T-helper 2 cell treated with Interferon-gamma antibody and Interleukin-4, amounts not matched to agents 5 μg/mL and 100 μg/mL, for 36 hours (primary cell): ENCODE data around the gene REEP3.

Experiments used
- DNase-seq: peaks from one replicate; pipeline ENCODE4 v3.0.0; 2021; ENCODE audit warnings: low spot score
- H3K27ac Mint-ChIP-seq: one replicate; pipeline ENCODE4 v1.8.0; 2021; ENCODE audit warnings: mild to moderate bottlenecking, mixed read lengths
- H3K27me3 Mint-ChIP-seq: one replicate; pipeline ENCODE4 v1.8.0; 2021; ENCODE audit warnings: low read depth, mixed read lengths
- H3K36me3 Mint-ChIP-seq: one replicate; pipeline ENCODE4 v1.8.0; 2021; ENCODE audit warnings: low read depth, mixed read lengths
- H3K4me1 Mint-ChIP-seq: one replicate; pipeline ENCODE4 v1.8.0; 2021; ENCODE audit warnings: low read depth, mixed read lengths
- H3K4me3 Mint-ChIP-seq: one replicate; pipeline ENCODE4 v1.8.0; 2022; ENCODE audit warnings: mild to moderate bottlenecking, moderate library complexity, mixed read lengths
- H3K9me3 Mint-ChIP-seq: one replicate; pipeline ENCODE4 v1.8.0; 2021; ENCODE audit warnings: mixed read lengths

Gene REEP3

GRCh38 chr10:63628526-63629362 is 107.5 kb downstream of the REEP3 start:
- no peak for DNase-seq
- H3K9me3 Mint-ChIP-seq = no peaks in the 10 kb centered on the region
- peaks cover 11% of the 10 kb centered on the region for H3K27me3 Mint-ChIP-seq
- H3K4me1 Mint-ChIP-seq = peaks cover 33% of the 10 kb centered on the region
- H3K36me3 Mint-ChIP-seq = no peaks in the 10 kb centered on the region
- H3K27ac Mint-ChIP-seq = peak overlapping the region; percentile 86
- H3K4me3 Mint-ChIP-seq = peak overlapping the region; percentile 89

- no peaks in the 10 kb centered on the region for H3K9me3 Mint-ChIP-seq
- H3K4me1 Mint-ChIP-seq = peaks cover 41% of the 10 kb centered on the region
- H3K27ac Mint-ChIP-seq = peak overlapping the region; percentile 86
- H3K36me3 Mint-ChIP-seq = no peaks in the 10 kb centered on the region
- DNase-seq = peak; percentile 78
- H3K4me3 Mint-ChIP-seq = peak overlapping the region; percentile 89
- H3K27me3 Mint-ChIP-seq = peaks cover 11% of the 10 kb centered on the region
These were observed 108.3 kb downstream of the REEP3 start for GRCh38 chr10:63629363-63630084.

- peak overlapping the region; percentile 92 for H3K4me3 Mint-ChIP-seq
- peak; percentile 76 for DNase-seq
- H3K36me3 Mint-ChIP-seq = no peaks in the 10 kb centered on the region
- H3K4me1 Mint-ChIP-seq = peaks cover 45% of the 10 kb centered on the region
- H3K27me3 Mint-ChIP-seq = peaks cover 18% of the 10 kb centered on the region
- H3K9me3 Mint-ChIP-seq = no peaks in the 10 kb centered on the region
- peak overlapping the region; percentile 86 for H3K27ac Mint-ChIP-seq
These were observed 109.1 kb downstream of the REEP3 start for GRCh38 chr10:63630085-63630930.

GRCh38 chr10:63630931-63631680 is 109.9 kb downstream of the REEP3 start:
- Mint-ChIP-seq H3K4me3 (peak overlapping the region; percentile 92), H3K27me3 (peaks cover 18% of the 10 kb centered on the region), H3K9me3 (no peaks in the 10 kb centered on the region), H3K4me1 (peaks cover 45% of the 10 kb centered on the region), H3K27ac (peak overlapping the region; percentile 77), H3K36me3 (no peaks in the 10 kb centered on the region)
- no peak for DNase-seq

- Mint-ChIP-seq H3K36me3 (no peaks in the 10 kb centered on the region), H3K4me1 (peaks cover 45% of the 10 kb centered on the region), H3K9me3 (no peaks in the 10 kb centered on the region), H3K27me3 (peaks cover 18% of the 10 kb centered on the region), H3K4me3 (no peak overlapping the region), H3K27ac (no peak overlapping the region)
- no peak for DNase-seq
These were observed 110.8 kb downstream of the REEP3 start for GRCh38 chr10:63631991-63632390.

GRCh38 chr10:63633677-63634487 is 112.7 kb downstream of the REEP3 start:
- Mint-ChIP-seq H3K9me3 (no peaks in the 10 kb centered on the region), H3K36me3 (no peaks in the 10 kb centered on the region), H3K27me3 (peaks cover 18% of the 10 kb centered on the region), H3K27ac (no peak overlapping the region), H3K4me1 (peaks cover 30% of the 10 kb centered on the region), H3K4me3 (no peak overlapping the region)
- no peak for DNase-seq

DNA sequence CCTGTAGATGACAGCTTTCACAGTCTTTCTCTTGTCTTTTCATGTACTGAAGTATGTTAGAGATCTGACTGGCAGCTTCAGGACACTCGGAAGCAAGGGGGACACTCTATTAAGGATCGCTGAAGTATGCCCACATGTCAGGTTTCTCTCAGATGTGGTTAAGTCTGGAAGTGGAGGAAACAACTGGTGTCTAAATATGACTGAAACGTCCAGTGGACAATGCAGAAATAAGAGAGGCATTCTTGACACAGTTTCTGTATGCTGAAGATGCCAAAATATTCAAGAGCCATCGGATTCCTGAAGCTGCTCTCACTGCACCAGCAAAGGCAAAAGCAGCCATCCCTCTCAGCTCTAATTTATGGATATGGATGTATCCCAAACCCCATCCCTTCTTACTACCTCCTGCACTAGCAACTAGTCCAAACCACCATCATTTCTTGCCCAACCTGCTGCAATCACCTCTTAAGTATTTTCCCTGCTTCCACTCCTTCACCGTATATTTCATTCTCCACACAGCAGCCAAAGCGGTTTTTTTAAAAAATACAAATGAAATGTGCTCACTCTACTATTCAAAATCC is 113.4 kb downstream of the REEP3 start:
- Mint-ChIP-seq H3K27me3 (peaks cover 18% of the 10 kb centered on the region), H3K27ac (no peak overlapping the region), H3K9me3 (no peaks in the 10 kb centered on the region), H3K4me1 (peaks cover 23% of the 10 kb centered on the region), H3K36me3 (no peaks in the 10 kb centered on the region), H3K4me3 (no peak overlapping the region)
- no peak for DNase-seq

- Mint-ChIP-seq H3K4me1 (peaks cover 14% of the 10 kb centered on the region), H3K9me3 (no peaks in the 10 kb centered on the region), H3K36me3 (no peaks in the 10 kb centered on the region), H3K4me3 (no peak overlapping the region), H3K27ac (no peak overlapping the region), H3K27me3 (peaks cover 16% of the 10 kb centered on the region)
- DNase-seq = no peak
These were observed 115.6 kb downstream of the REEP3 start for GRCh38 chr10:63636812-63637211.

DNA sequence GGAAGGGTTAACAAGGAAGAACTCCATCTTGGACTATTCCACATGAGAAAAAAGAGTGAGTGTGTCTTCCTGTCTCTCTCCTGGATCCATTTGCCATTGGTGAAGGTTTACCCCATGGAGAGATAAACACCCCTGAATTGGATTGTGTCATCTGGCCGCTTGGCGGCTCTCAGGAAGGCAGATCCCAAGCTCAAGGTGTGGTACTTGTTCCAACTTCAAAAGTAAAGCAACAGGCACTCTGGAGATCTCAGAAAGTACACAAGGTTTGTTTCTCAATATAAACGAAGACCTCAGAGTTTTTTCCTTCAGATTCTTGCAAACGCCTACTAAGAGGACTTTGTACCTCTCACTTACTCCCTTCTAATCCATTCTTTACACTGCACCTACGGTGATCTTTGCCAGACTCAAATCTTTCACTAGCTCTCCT is 116.7 kb downstream of the REEP3 start:
- peaks cover 14% of the 10 kb centered on the region for H3K4me1 Mint-ChIP-seq
- no peaks in the 10 kb centered on the region for H3K9me3 Mint-ChIP-seq
- H3K36me3 Mint-ChIP-seq = no peaks in the 10 kb centered on the region
- H3K27ac Mint-ChIP-seq = no peak overlapping the region
- DNase-seq = no peak
- H3K4me3 Mint-ChIP-seq = no peak overlapping the region
- H3K27me3 Mint-ChIP-seq = peaks cover 14% of the 10 kb centered on the region

DNA sequence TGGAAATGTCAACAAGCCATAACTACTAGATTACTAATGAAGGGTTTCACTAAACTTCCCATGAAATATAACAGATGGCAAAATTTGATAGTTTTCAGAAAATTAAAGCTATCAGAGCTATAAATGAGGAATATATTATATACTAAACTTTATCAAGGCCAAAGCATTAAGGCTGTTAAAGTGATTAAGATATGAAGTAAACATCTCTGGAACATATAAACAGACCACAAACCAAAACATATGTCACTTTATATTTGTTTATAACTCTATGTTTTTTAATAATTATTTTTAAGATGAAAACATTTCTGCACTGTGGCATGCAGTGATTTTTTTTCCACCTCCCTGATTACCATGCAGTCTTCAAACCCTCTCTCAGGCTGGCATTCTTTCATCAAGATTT is 120.2 kb downstream of the REEP3 start:
- no peak for DNase-seq
- Mint-ChIP-seq H3K4me1 (no peaks in the 10 kb centered on the region), H3K9me3 (no peaks in the 10 kb centered on the region), H3K4me3 (no peak overlapping the region), H3K27ac (no peak overlapping the region), H3K27me3 (peaks cover 14% of the 10 kb centered on the region), H3K36me3 (no peaks in the 10 kb centered on the region)

DNA sequence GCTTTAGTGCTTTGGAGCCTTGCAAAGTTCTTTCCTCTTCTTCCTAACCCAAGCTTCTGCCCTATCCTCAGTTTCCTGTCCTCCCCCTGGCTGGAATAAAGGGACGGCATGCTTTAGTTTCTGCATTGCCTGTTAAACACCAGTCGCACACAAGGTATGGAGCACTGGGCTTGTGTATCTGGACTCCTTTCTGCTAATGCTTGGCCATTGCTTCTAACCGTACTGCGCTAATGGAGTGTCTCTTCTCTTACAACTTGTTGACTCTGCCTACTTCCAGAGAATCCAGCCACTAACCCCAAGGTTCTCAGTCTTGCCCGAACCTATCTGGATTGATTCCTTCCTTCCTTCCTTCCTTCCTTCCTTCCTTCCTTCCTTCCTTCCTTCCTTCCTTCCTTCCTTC is 120.6 kb downstream of the REEP3 start:
- no peak overlapping the region for H3K4me3 Mint-ChIP-seq
- H3K36me3 Mint-ChIP-seq = no peaks in the 10 kb centered on the region
- H3K27ac Mint-ChIP-seq = no peak overlapping the region
- no peak for DNase-seq
- H3K9me3 Mint-ChIP-seq = no peaks in the 10 kb centered on the region
- no peaks in the 10 kb centered on the region for H3K4me1 Mint-ChIP-seq
- H3K27me3 Mint-ChIP-seq = peaks cover 14% of the 10 kb centered on the region

GRCh38 chr10:63642808-63643207 is 121.6 kb downstream of the REEP3 start:
- no peak for DNase-seq
- Mint-ChIP-seq H3K9me3 (no peaks in the 10 kb centered on the region), H3K4me1 (no peaks in the 10 kb centered on the region), H3K27me3 (peaks cover 14% of the 10 kb centered on the region), H3K36me3 (no peaks in the 10 kb centered on the region), H3K27ac (no peak overlapping the region), H3K4me3 (no peak overlapping the region)
